Measurements from ENCODE around the gene SPACDR. TPM values are rescaled to one million over a fixed set of nuclear protein-coding genes. Genes with fewer than 3 reads are reported as not detected.

Gene SPACDR
- total RNA-seq, 1 donor from 2014 or later = 2.5 TPM

- Histone ChIP-seq H2AFZ (ENCODE audit: low read depth, low read length) (no peak overlapping the region), H3K36me3 (ENCODE audit: insufficient read depth, low read length) (no peaks in the 10 kb centered on the region), H3K9me3 (ENCODE audit: insufficient read depth, low read depth, low read length) (no peaks in the 10 kb centered on the region), H4K20me1 (ENCODE audit: insufficient read depth, low read length) (no peaks in the 10 kb centered on the region), H3K4me3 (ENCODE audit: insufficient read depth, low read depth, low read length) (no peak overlapping the region), H3K4me2 (ENCODE audit: low read length) (no peak overlapping the region), H3K4me1 (ENCODE audit: insufficient read depth, low read length) (peaks cover 22% of the 10 kb centered on the region), H3K9ac (ENCODE audit: low read length) (no peak overlapping the region), H3K27ac (ENCODE audit: low read depth, low read length) (no peak overlapping the region), H3K27me3 (ENCODE audit: insufficient read depth, low read length) (no peaks in the 10 kb centered on the region), H3K79me2 (ENCODE audit: insufficient read depth, low read length) (no peaks in the 10 kb centered on the region)
- FAIRE-seq = no peak
- Mint-ChIP-seq H3K4me1 (ENCODE audit: low read depth, unreplicated experiment) (peaks cover 10% of the 10 kb centered on the region), H3K27me3 (ENCODE audit: low read depth, unreplicated experiment) (no peaks in the 10 kb centered on the region), H3K4me3 (ENCODE audit: unreplicated experiment) (peak overlapping the region; percentile 66), H3K27ac (ENCODE audit: unreplicated experiment) (no peak overlapping the region), H3K36me3 (ENCODE audit: low read depth, unreplicated experiment) (no peaks in the 10 kb centered on the region), H3K9me3 (ENCODE audit: unreplicated experiment) (no peaks in the 10 kb centered on the region)
- TF ChIP-seq CTCF (IDR thresholded peaks at IDR 0.05; ENCODE audit: insufficient read depth, low read depth, low read length) (no peak), EZH2 (IDR thresholded peaks at IDR 0.05; ENCODE audit: insufficient read depth, low read length) (no peak)
- no peak for DNase-seq (ENCODE audit: low read depth)
Observed at GRCh38 chr7:100446040-100446439, 18.0 kb downstream of the SPACDR start.

- Mint-ChIP-seq H3K27me3 (ENCODE audit: low read depth, unreplicated experiment) (no peaks in the 10 kb centered on the region), H3K4me1 (ENCODE audit: low read depth, unreplicated experiment) (peaks cover 10% of the 10 kb centered on the region), H3K9me3 (ENCODE audit: unreplicated experiment) (no peaks in the 10 kb centered on the region), H3K4me3 (ENCODE audit: unreplicated experiment) (no peak overlapping the region), H3K36me3 (ENCODE audit: low read depth, unreplicated experiment) (no peaks in the 10 kb centered on the region), H3K27ac (ENCODE audit: unreplicated experiment) (no peak overlapping the region)
- DNase-seq (ENCODE audit: low read depth) (no peak), FAIRE-seq (no peak)
- no peaks in the 10 kb centered on the region for H4K20me1 ChIP-seq (ENCODE audit: insufficient read depth, low read length)
- H2AFZ ChIP-seq (ENCODE audit: low read depth, low read length) = peak overlapping the region; percentile 62
- H3K27me3 ChIP-seq (ENCODE audit: insufficient read depth, low read length) = no peaks in the 10 kb centered on the region
- peak overlapping the region; percentile 16 for H3K4me2 ChIP-seq (ENCODE audit: low read length)
- H3K4me1 ChIP-seq (ENCODE audit: insufficient read depth, low read length) = peaks cover 17% of the 10 kb centered on the region
- no peak overlapping the region for H3K9ac ChIP-seq (ENCODE audit: low read length)
- no peak for TF ChIP-seq CTCF (IDR thresholded peaks at IDR 0.05; ENCODE audit: insufficient read depth, low read depth, low read length)
- no peaks in the 10 kb centered on the region for H3K36me3 ChIP-seq (ENCODE audit: insufficient read depth, low read length)
- H3K9me3 ChIP-seq (ENCODE audit: insufficient read depth, low read depth, low read length) = no peaks in the 10 kb centered on the region
- no peak overlapping the region for H3K4me3 ChIP-seq (ENCODE audit: insufficient read depth, low read depth, low read length)
- no peak overlapping the region for H3K27ac ChIP-seq (ENCODE audit: low read depth, low read length)
- no peaks in the 10 kb centered on the region for H3K79me2 ChIP-seq (ENCODE audit: insufficient read depth, low read length)
Observed at GRCh38 chr7:100444311-100445278, 19.5 kb downstream of the SPACDR start.
